IMR-90 (cell line): ENCODE measurements around the gene SOX6. TPM values are rescaled to one million over a fixed set of nuclear protein-coding genes. Genes with fewer than 3 reads are reported as not detected.

ENCODE experiments used
- ATAC-seq: fragments of 200-7000 bp; cut with Tn5 transposase; 2 replicates; pipeline ENCODE4 v1.9.1; 2020; ENCODE audit warnings: low read depth, mild to moderate bottlenecking, moderate library complexity
- BruUV-seq: library from RNA; stranded (reverse); fragments of 400-500 nt; replicated peaks from 2 replicates; lab custom pipeline; 2021; lab: Mats Ljungman, UMichigan
- CTCF ChIA-PET: fragments of 300-600 bp; formaldehyde crosslinking; extraction: SDS; loops from one replicate; lab custom pipeline; 2021; ENCODE audit warnings: antibody characterized with exemption; lab: Yijun Ruan, JAX
- POLR2A ChIA-PET: fragments of 300-600 bp; sonication (Branson Sonifier 250); formaldehyde crosslinking; loops from one replicate; lab custom pipeline; 2022; ENCODE audit warnings: antibody characterized with exemption; ENCODE audit not compliant: unreplicated experiment; lab: Charles Lee
- DNase-seq: peaks from one replicate; pipeline ENCODE4 v3.0.0; 2013
- H2AFZ ChIP-seq: replicated peaks from 2 replicates; pipeline ENCODE3; 2013; ENCODE audit warnings: low read length, mild to moderate bottlenecking; ENCODE audit not compliant: poor library complexity
- H2AK5ac ChIP-seq: 2 replicates; pipeline ENCODE4 v1.6.1; 2013; ENCODE audit warnings: low read depth, low read length, inconsistent platforms
- H2AK9ac ChIP-seq: replicated peaks from 2 replicates; pipeline ENCODE3; 2013; ENCODE audit warnings: mild to moderate bottlenecking, low read depth, low read length, moderate library complexity; ENCODE audit not compliant: poor library complexity
- H2BK120ac ChIP-seq: 2 replicates; pipeline ENCODE4 v1.6.1; 2013; ENCODE audit warnings: low read depth, low read length, inconsistent platforms
- H2BK15ac ChIP-seq: 3 replicates; pipeline ENCODE4 v1.6.1; 2013; ENCODE audit warnings: low read depth, low read length, inconsistent platforms
- H2BK20ac ChIP-seq: 2 replicates; pipeline ENCODE4 v1.6.1; 2013; ENCODE audit warnings: low read depth, mild to moderate bottlenecking, inconsistent platforms, low read length, moderate library complexity
- H2BK5ac ChIP-seq: 2 replicates; pipeline ENCODE4 v1.6.1; 2013; ENCODE audit warnings: mild to moderate bottlenecking, low read depth, low read length, inconsistent platforms; ENCODE audit not compliant: poor library complexity, severe bottlenecking
- H3K14ac ChIP-seq: replicated peaks from 2 replicates; pipeline ENCODE4 v1.6.1; 2013; ENCODE audit warnings: low read depth, low read length, inconsistent platforms
- H3K18ac ChIP-seq: 2 replicates; pipeline ENCODE4 v1.6.1; 2013; ENCODE audit warnings: low read depth, low read length, control low read depth
- H3K23ac ChIP-seq: 2 replicates; pipeline ENCODE4 v1.6.1; 2013; ENCODE audit warnings: low read depth, low read length, inconsistent platforms
- H3K27ac ChIP-seq: 2 replicates; pipeline ENCODE4 v1.5.1; 2013; ENCODE audit warnings: mild to moderate bottlenecking, control low read depth, low read length; ENCODE audit not compliant: insufficient read depth
- H3K27me3 ChIP-seq: 2 replicates; pipeline ENCODE4 v1.6.1; 2013; ENCODE audit warnings: low read length; ENCODE audit not compliant: control insufficient read depth, insufficient read depth
- H3K36me3 ChIP-seq: 2 replicates; pipeline ENCODE4 v1.6.1; 2013; ENCODE audit warnings: low read length, mixed read lengths; ENCODE audit not compliant: control insufficient read depth, insufficient read depth
- H3K4ac ChIP-seq: 2 replicates; pipeline ENCODE4 v1.6.1; 2013; ENCODE audit warnings: low read depth, low read length, inconsistent platforms
- H3K4me1 ChIP-seq: 2 replicates; pipeline ENCODE4 v1.6.1; 2013; ENCODE audit warnings: low read length, mixed read lengths; ENCODE audit not compliant: control insufficient read depth, insufficient read depth
- H3K4me2 ChIP-seq: 2 replicates; pipeline ENCODE4 v1.6.1; 2013; ENCODE audit warnings: low read depth, mild to moderate bottlenecking, control low read depth, low read length, moderate library complexity
- H3K4me3 ChIP-seq: 2 replicates; pipeline ENCODE4 v1.5.1; 2013; ENCODE audit warnings: low read depth, mild to moderate bottlenecking, control low read depth, low read length, moderate library complexity; ENCODE audit not compliant: insufficient read depth
- H3K56ac ChIP-seq: 2 replicates; pipeline ENCODE4 v1.6.1; 2013; ENCODE audit warnings: low read length, inconsistent platforms; ENCODE audit not compliant: insufficient read depth; ENCODE audit errors: extremely low read depth
- H3K79me1 ChIP-seq, 2 experiments: 2 replicates each; pipeline ENCODE4 v1.6.1; 2013; ENCODE audit warnings: low read length in 2 of 2, inconsistent platforms in 1 of 2, low read depth in 1 of 2
- H3K9ac ChIP-seq: 2 replicates; pipeline ENCODE4 v1.6.1; 2013; ENCODE audit warnings: low read depth, low read length, control low read depth
- H3K9me1 ChIP-seq: 2 replicates; pipeline ENCODE4 v1.6.1; 2013; ENCODE audit warnings: low read length, inconsistent platforms; ENCODE audit not compliant: insufficient read depth
- H3K9me3 ChIP-seq: 2 replicates; pipeline ENCODE4 v1.6.1; 2013; ENCODE audit warnings: low read length; ENCODE audit not compliant: control insufficient read depth, insufficient read depth
- H4K20me1 ChIP-seq: 2 replicates; pipeline ENCODE4 v1.6.1; 2013; ENCODE audit warnings: low read length, inconsistent platforms; ENCODE audit not compliant: insufficient read depth
- H4K5ac ChIP-seq: 2 replicates; pipeline ENCODE4 v1.6.1; 2013; ENCODE audit warnings: mild to moderate bottlenecking, low read depth, low read length, control low read depth
- H4K8ac ChIP-seq, 2 experiments: 2 replicates each; pipeline ENCODE4 v1.6.1; 2013; ENCODE audit warnings: low read depth in 2 of 2, low read length in 2 of 2, control low read depth in 1 of 2, inconsistent platforms in 1 of 2
- H4K91ac ChIP-seq: 2 replicates; pipeline ENCODE4 v1.6.1; 2013; ENCODE audit warnings: low read depth, low read length, inconsistent platforms; ENCODE audit not compliant: insufficient read depth
- BHLHE40 ChIP-seq: fragments of 150-350 bp; IDR thresholded peaks from 2 replicates; pipeline ENCODE4 v1.6.1; 2016; ENCODE audit warnings: mild to moderate bottlenecking, low read depth, low read length
- CEBPB ChIP-seq: IDR thresholded peaks from 2 replicates; pipeline ENCODE4 v1.6.1; 2012; ENCODE audit warnings: low read depth, low read length, improper control_type of control experiment
- CHD1 ChIP-seq: IDR thresholded peaks from 2 replicates; pipeline ENCODE4 v1.6.1; 2012; ENCODE audit warnings: low read depth, low read length, improper control_type of control experiment
- CTCF ChIP-seq: conservative IDR thresholded peaks from 2 replicates; pipeline ENCODE4 v1.5.1; 2012; ENCODE audit warnings: mild to moderate bottlenecking, low read depth, low read length, improper control_type of control experiment
- ELK1 ChIP-seq: fragments of 150-350 bp; IDR thresholded peaks from 2 replicates; pipeline ENCODE4 v1.6.1; 2016; ENCODE audit warnings: low read depth, mild to moderate bottlenecking, low read length, moderate library complexity, borderline replicate concordance
- FOS ChIP-seq: fragments of 150-350 bp; IDR thresholded peaks from 2 replicates; pipeline ENCODE4 v1.6.1; 2016; ENCODE audit warnings: low read depth, low read length
- MAFK ChIP-seq: IDR thresholded peaks from 2 replicates; pipeline ENCODE4 v1.6.1; 2012; ENCODE audit warnings: low read depth, low read length, improper control_type of control experiment
- MAZ ChIP-seq: IDR thresholded peaks from 2 replicates; pipeline ENCODE4 v1.6.1; 2012; ENCODE audit warnings: low read depth, mild to moderate bottlenecking, low read length, improper control_type of control experiment, moderate library complexity, borderline replicate concordance
- MXI1 ChIP-seq: IDR thresholded peaks from 2 replicates; pipeline ENCODE4 v1.6.1; 2012; ENCODE audit warnings: low read depth, mild to moderate bottlenecking, low read length, moderate library complexity, borderline replicate concordance
- NFE2L2 ChIP-seq: fragments of 150-350 bp; IDR thresholded peaks from 2 replicates; pipeline ENCODE4 v1.6.1; 2016; ENCODE audit warnings: low read depth, mild to moderate bottlenecking, low read length
- POLR2A ChIP-seq: IDR thresholded peaks from 2 replicates; pipeline ENCODE4 v1.6.1; 2012; ENCODE audit warnings: mild to moderate bottlenecking, low read depth, low read length
- RAD21 ChIP-seq: IDR thresholded peaks from 2 replicates; pipeline ENCODE4 v1.6.1; 2012; ENCODE audit warnings: low read length, improper control_type of control experiment
- RCOR1 ChIP-seq: IDR thresholded peaks from 2 replicates; pipeline ENCODE4 v1.6.1; 2012; ENCODE audit warnings: mild to moderate bottlenecking, low read length, improper control_type of control experiment; ENCODE audit not compliant: insufficient replicate concordance
- RFX5 ChIP-seq: IDR thresholded peaks from 2 replicates; pipeline ENCODE4 v1.8.0; 2012; ENCODE audit warnings: low read depth, mild to moderate bottlenecking, low read length, moderate library complexity
- SMC3 ChIP-seq: fragments of 150-350 bp; IDR thresholded peaks from 2 replicates; pipeline ENCODE4 v1.6.1; 2016; ENCODE audit warnings: low read depth, mild to moderate bottlenecking, antibody characterized with exemption, low read length, moderate library complexity
- USF2 ChIP-seq: fragments of 150-350 bp; IDR thresholded peaks from 2 replicates; pipeline ENCODE4 v1.6.1; 2017; ENCODE audit warnings: mild to moderate bottlenecking, antibody characterized with exemption, low read length, low read depth
- WGBS, 2 experiments: methylation state at CpG; one replicate each; pipeline versions ENCODE4 v1.1.5 to v1.1.7; 2013; ENCODE audit warnings: missing lambda C conversion rate in 2 of 2; ENCODE audit not compliant: insufficient read length in 1 of 2; ENCODE audit errors: extremely low coverage in 2 of 2; 5-methylcytosine and 5-hydroxymethylcytosine counted together
- dilution Hi-C: fragments of 300-500 bp; cut with HindIII; formaldehyde crosslinking; loops from one replicate; pipeline ENCODE4 v1.14.3; 2018; ENCODE audit warnings: low sequenced_read_pairs; ENCODE audit not compliant: unreplicated experiment
- in situ Hi-C: fragments of 300-500 bp; cut with MboI; formaldehyde crosslinking; loops from 3 replicates; pipeline ENCODE4 v1.14.3; 2019; ENCODE audit warnings: low sequenced_read_pairs, inconsistent platforms, mixed read lengths
- intact Hi-C: fragments of 100-400 bp; cut with micrococcal nuclease; formaldehyde crosslinking; loops from 2 replicates; pipeline ENCODE4 v1.10.0; 2022
- polyA plus RNA-seq, 3 experiments: library from polyadenylated mRNA; depleted of rRNA; stranded (reverse); fragments of >200 nt; gene quantifications; 2 replicates each; pipeline ENCODE4 v1.2.3, GENCODE V29; 2012; ENCODE audit warnings: low replicate concordance in 1 of 3
- total RNA-seq: library from RNA; depleted of rRNA; stranded (reverse); fragments of >200 nt; gene quantifications from 2 replicates; pipeline ENCODE4 v1.2.3, GENCODE V29; 2012

The SOX6 gene
- total and polyA plus RNA-seq, 2 of the 4 experiments (the other 2 are of a cell fraction) = 1.7 to 7.7 TPM

- Histone ChIP-seq H2BK20ac (no peak overlapping the region), H3K4me1 (peaks cover 5% of the 10 kb centered on the region), H3K9me1 (peaks cover 2% of the 10 kb centered on the region; the same call in 1 of the 2 replicates), H4K5ac (no peak overlapping the region), H3K23ac (no peak overlapping the region), H2BK120ac (no peak overlapping the region), H4K20me1 (no peaks in the 10 kb centered on the region), H2BK5ac (no peak overlapping the region), H3K36me3 (no peaks in the 10 kb centered on the region), H4K8ac (no peak overlapping the region), H2AK9ac (no peak overlapping the region), H2BK15ac (peak overlapping the region; percentile 49; the same call in 1 of the 3 replicates), H3K4ac (no peak overlapping the region), H3K9me3 (no peaks in the 10 kb centered on the region), H3K79me1 (no peaks in the 10 kb centered on the region; a peak in 1 of 4 replicates), H3K14ac (no peak overlapping the region), H4K91ac (no peak overlapping the region), H3K27me3 (no peaks in the 10 kb centered on the region), H3K56ac (no peak overlapping the region), H3K9ac (no peak overlapping the region), H3K18ac (no peak overlapping the region), H3K4me3 (no peak overlapping the region), H3K27ac (no peak overlapping the region), H3K4me2 (no peak overlapping the region), H2AK5ac (no peak overlapping the region), H2AFZ (no peak overlapping the region)
- dilution Hi-C loops = no loop called here
- TF ChIP-seq CTCF (no peak), ELK1 (no peak), SMC3 (no peak), RAD21 (no peak), BHLHE40 (no peak), RCOR1 (no peak), MAFK (no peak), MXI1 (no peak), USF2 (no peak), MAZ (no peak), POLR2A (no peak), CHD1 (no peak), FOS (no peak), CEBPB (no peak), NFE2L2 (no peak), RFX5 (no peak)
- no peak for DNase-seq
- no CpG with 5 or more reads among the region's 2 CpGs for WGBS, 2 experiments
- ATAC-seq = no peak
- in situ Hi-C loops = no loop called here
- POLR2A ChIA-PET = no interaction called here
- CTCF ChIA-PET = interaction anchor here (0.7 kb wide), 1 partner anchor 243 kb away, joined by 3 read pairs; no protein-coding TSS in a partner anchor
- no TSS peak for BruUV-seq
- intact Hi-C loops = no loop called here
These were observed 22.6 kb upstream of the SOX6 start for GRCh38 chr11:16378906-16379305.
